B cell (primary cell): ENCODE results near the gene SMURF2. TPM values are rescaled to one million over a fixed set of nuclear protein-coding genes. Genes with fewer than 3 reads are reported as not detected.

Source experiments
- ATAC-seq: fragments of 200-7000 bp; cut with Tn5 transposase; one replicate; pipeline ENCODE4 v1.10.0; 2021; ENCODE audit warnings: low read depth, mild to moderate bottlenecking, moderate number of reproducible peaks, moderate library complexity
- CTCF ChIA-PET: fragments of 350-600 bp; sonication (Branson Sonifier 250); formaldehyde crosslinking; loops from one replicate; lab custom pipeline; 2021; ENCODE audit warnings: antibody characterized with exemption, inconsistent platforms; lab: Charles Lee
- POLR2A ChIA-PET: fragments of 350-600 bp; sonication (Branson Sonifier 250); formaldehyde crosslinking; loops from one replicate; lab custom pipeline; 2021; ENCODE audit warnings: antibody characterized with exemption; lab: Charles Lee
- DNase-seq: peaks from one replicate; pipeline ENCODE4 v3.0.0; 2013
- H2AFZ ChIP-seq: 2 replicates; pipeline ENCODE4 v1.6.1; 2012; ENCODE audit warnings: mild to moderate bottlenecking, low read depth, low read length; ENCODE audit not compliant: insufficient read depth, poor library complexity, severe bottlenecking
- H3K27ac ChIP-seq, 2 donors: 1 replicate in 1 of 2; 2 replicates in 1 of 2; pipeline ENCODE4 v1.5.1; 2012 to 2013; ENCODE audit warnings: low read length in 2 of 2, mild to moderate bottlenecking in 2 of 2, moderate library complexity in 1 of 2
- H3K27me3 ChIP-seq, 4 experiments: fragments of 200-600 bp in 1 of 4; sonication (generic) in 1 of 4; replicated peaks in 1 of 4; 1 replicate in 2 of 4; 2 replicates in 2 of 4; pipeline versions ENCODE4 v1.6.1 to v1.7.0; 2013 to 2016; ENCODE audit warnings: low read length in 3 of 4, mild to moderate bottlenecking in 2 of 4, mixed read lengths in 1 of 4, moderate library complexity in 1 of 4; ENCODE audit not compliant: insufficient read depth in 4 of 4, control insufficient read depth in 3 of 4; ENCODE audit errors: control extremely low read depth in 1 of 4
- H3K36me3 ChIP-seq, 2 experiments: replicated peaks in 1 of 2; 1 replicate in 1 of 2; 2 replicates in 1 of 2; pipeline versions ENCODE4 v1.6.1 to v1.7.1; 2013; ENCODE audit warnings: low read length in 1 of 2; ENCODE audit not compliant: insufficient read depth in 2 of 2, control insufficient read depth in 1 of 2; ENCODE audit errors: control extremely low read depth in 1 of 2, extremely low read depth in 1 of 2
- H3K4me1 ChIP-seq, 2 donors: fragments of 200-600 bp in 1 of 2; sonication (generic) in 1 of 2; 1 replicate in 1 of 2; 2 replicates in 1 of 2; pipeline versions ENCODE4 v1.5.1 to v1.6.1; 2013 to 2017; ENCODE audit warnings: low read length in 2 of 2; ENCODE audit not compliant: control insufficient read depth in 2 of 2, insufficient read depth in 2 of 2
- H3K4me2 ChIP-seq: replicated peaks from 2 replicates; pipeline ENCODE3; 2012; ENCODE audit warnings: mild to moderate bottlenecking, low read depth, low read length; ENCODE audit not compliant: poor library complexity, severe bottlenecking
- H3K4me3 ChIP-seq, 5 experiments: fragments of 200-600 bp in 1 of 5; sonication (generic) in 1 of 5; 1 replicate in 3 of 5; 2 replicates in 2 of 5; pipeline versions ENCODE4 v1.5.1 to v1.7.0; 2011 to 2016; ENCODE audit warnings: low read length in 4 of 5, mild to moderate bottlenecking in 4 of 5, low read depth in 2 of 5, control low read depth in 1 of 5, moderate library complexity in 1 of 5; ENCODE audit not compliant: insufficient read depth in 1 of 5; ENCODE audit errors: control extremely low read depth in 1 of 5, extremely low read depth in 1 of 5
- H3K79me2 ChIP-seq: fragments of 200-600 bp; sonication (generic); one replicate; pipeline ENCODE4 v1.6.0; 2016; ENCODE audit warnings: low read length; ENCODE audit not compliant: control insufficient read depth, insufficient read depth
- H3K9ac ChIP-seq: fragments of 200-600 bp; sonication (generic); 2 replicates; pipeline ENCODE4 v1.6.1; 2017; ENCODE audit warnings: mild to moderate bottlenecking, low read length, moderate library complexity
- H3K9me3 ChIP-seq, 3 donors: one replicate each; pipeline versions ENCODE4 v1.6.1 to v1.7.1; 2013; ENCODE audit warnings: low read length in 2 of 3; ENCODE audit not compliant: control insufficient read depth in 2 of 3, insufficient read depth in 1 of 3; ENCODE audit errors: control extremely low read depth in 1 of 3
- H4K20me1 ChIP-seq: 2 replicates; pipeline ENCODE4 v1.6.0; 2012; ENCODE audit warnings: mild to moderate bottlenecking, low read length; ENCODE audit not compliant: insufficient read depth, control insufficient read depth, poor library complexity, severe bottlenecking
- H3K27ac Mint-ChIP-seq: one replicate; pipeline ENCODE4 v1.8.0; 2021; ENCODE audit warnings: mixed read lengths
- H3K27me3 Mint-ChIP-seq: one replicate; pipeline ENCODE4 v1.8.0; 2021; ENCODE audit warnings: mixed read lengths
- H3K4me1 Mint-ChIP-seq: one replicate; pipeline ENCODE4 v1.8.0; 2021; ENCODE audit warnings: mixed read lengths
- H3K4me3 Mint-ChIP-seq: one replicate; pipeline ENCODE4 v1.8.0; 2021; ENCODE audit warnings: mixed read lengths
- H3K9me3 Mint-ChIP-seq: one replicate; pipeline ENCODE4 v1.8.0; 2022; ENCODE audit warnings: mixed read lengths; ENCODE audit not compliant: insufficient read depth
- EZH2 ChIP-seq: IDR thresholded peaks from 2 replicates; pipeline ENCODE4 v1.6.1; 2012; ENCODE audit warnings: borderline replicate concordance, low read depth, mild to moderate bottlenecking, moderate library complexity, low read length; ENCODE audit not compliant: insufficient read depth, poor library complexity, severe bottlenecking
- WGBS: methylation state at CpG from one replicate; pipeline ENCODE4 v1.1.5; 2013; ENCODE audit warnings: missing lambda C conversion rate; ENCODE audit not compliant: insufficient coverage; 5-methylcytosine and 5-hydroxymethylcytosine counted together
- intact Hi-C: fragments of 100-400 bp; cut with micrococcal nuclease; formaldehyde crosslinking; loops from one replicate; pipeline ENCODE4 v1.10.0; 2022
- polyA plus RNA-seq: library from polyadenylated mRNA; depleted of rRNA; stranded (reverse); fragments of >200 nt; gene quantifications from 2 replicates; pipeline ENCODE4 v1.2.3, GENCODE V29; 2012
- total RNA-seq, 2 donors: library from RNA; stranded (reverse); fragments of 120-200 nt in 1 of 2; gene quantifications; 1 replicate in 1 of 2; 2 replicates in 1 of 2; pipeline versions ENCODE4 v1.2.3 to v1.2.4, GENCODE V29; 2013 to 2022
- TF ChIP-seq, protein P1 (sequence below): fragments of 200-600 bp; IDR thresholded peaks from one replicate; pipeline ENCODE4 v1.8.0; 2022; ENCODE audit warnings: antibody characterized with exemption, mild to moderate bottlenecking

SMURF2 gene
- total and polyA plus RNA-seq, 2 donors (not counting 1 experiment from before 2014, with no cell fraction given) = 9.2 to 32.8 TPM

DNA sequence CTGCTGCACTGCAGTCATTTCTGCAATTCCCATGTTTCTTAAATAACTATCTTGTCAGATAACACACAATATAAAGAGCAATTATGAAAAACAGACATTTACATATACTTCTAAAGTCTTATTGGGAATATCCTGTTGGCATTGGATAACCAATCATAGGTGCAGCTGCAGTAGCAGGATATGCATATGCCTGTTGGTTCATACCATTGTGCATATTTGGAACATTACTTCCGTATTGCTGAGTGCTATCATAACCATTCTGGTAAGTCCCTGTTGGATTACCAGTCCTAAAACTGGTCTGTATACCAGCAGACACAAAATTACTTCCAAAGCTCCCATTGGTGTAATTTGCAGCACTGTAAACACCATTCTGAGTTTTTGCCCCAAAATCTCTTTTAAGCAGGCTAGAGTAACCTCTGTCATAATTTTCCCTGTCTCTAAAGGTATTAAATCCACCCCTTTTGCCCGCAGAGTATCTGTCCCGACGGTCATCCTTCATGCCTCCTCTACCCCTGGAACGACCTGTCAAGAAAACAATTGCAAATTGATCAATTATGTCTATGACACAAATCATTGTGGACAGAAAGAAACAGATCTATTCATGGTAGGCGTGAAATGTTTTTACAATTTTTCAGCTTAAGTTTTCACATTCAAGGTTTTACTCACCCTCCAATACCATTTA lies 162.2 kb downstream of the SMURF2 start:
- WGBS = 100% methylated on average over 1 of the region's 6 CpGs
- H3K9me3 Mint-ChIP-seq = no peaks in the 10 kb centered on the region
- TF ChIP-seq EZH2 = no peak
- TF ChIP-seq, protein P1, sequence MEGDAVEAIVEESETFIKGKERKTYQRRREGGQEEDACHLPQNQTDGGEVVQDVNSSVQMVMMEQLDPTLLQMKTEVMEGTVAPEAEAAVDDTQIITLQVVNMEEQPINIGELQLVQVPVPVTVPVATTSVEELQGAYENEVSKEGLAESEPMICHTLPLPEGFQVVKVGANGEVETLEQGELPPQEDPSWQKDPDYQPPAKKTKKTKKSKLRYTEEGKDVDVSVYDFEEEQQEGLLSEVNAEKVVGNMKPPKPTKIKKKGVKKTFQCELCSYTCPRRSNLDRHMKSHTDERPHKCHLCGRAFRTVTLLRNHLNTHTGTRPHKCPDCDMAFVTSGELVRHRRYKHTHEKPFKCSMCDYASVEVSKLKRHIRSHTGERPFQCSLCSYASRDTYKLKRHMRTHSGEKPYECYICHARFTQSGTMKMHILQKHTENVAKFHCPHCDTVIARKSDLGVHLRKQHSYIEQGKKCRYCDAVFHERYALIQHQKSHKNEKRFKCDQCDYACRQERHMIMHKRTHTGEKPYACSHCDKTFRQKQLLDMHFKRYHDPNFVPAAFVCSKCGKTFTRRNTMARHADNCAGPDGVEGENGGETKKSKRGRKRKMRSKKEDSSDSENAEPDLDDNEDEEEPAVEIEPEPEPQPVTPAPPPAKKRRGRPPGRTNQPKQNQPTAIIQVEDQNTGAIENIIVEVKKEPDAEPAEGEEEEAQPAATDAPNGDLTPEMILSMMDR = no peak
- no peaks in the 10 kb centered on the region for H3K27me3 Mint-ChIP-seq
- Histone ChIP-seq H2AFZ (no peak overlapping the region), H3K9me3 (no peaks in the 10 kb centered on the region), H3K9ac (no peak overlapping the region), H3K79me2 (peaks cover 56% of the 10 kb centered on the region), H3K4me2 (no peak overlapping the region), H3K4me3 (no peak overlapping the region), H3K36me3 (peaks cover 4 to 58% of the 10 kb centered on the region in 2 experiments), H4K20me1 (peaks cover 61% of the 10 kb centered on the region), H3K4me1 (peaks cover 39 to 42% of the 10 kb centered on the region in 2 donors), H3K27me3 (no peaks in the 10 kb centered on the region), H3K27ac (no peak overlapping the region)
- DNase-seq (peak; percentile 36), ATAC-seq (no peak)
- H3K27ac Mint-ChIP-seq = peak overlapping the region; percentile 15
- H3K4me1 Mint-ChIP-seq = peaks cover 82% of the 10 kb centered on the region
- CTCF ChIA-PET = interaction anchor here (6.9 kb wide), 1 partner anchor 79 kb away, joined by 112 read pairs; no protein-coding TSS in a partner anchor
- no peak overlapping the region for H3K4me3 Mint-ChIP-seq
- intact Hi-C loops = loop anchor here (5.0 kb wide), 2 partner anchors 178 to 568 kb away; partner anchors contain the start of gene CD79B
- POLR2A ChIA-PET = no interaction called here
